D721Med (cell line): ENCODE data around the gene IMPDH1.

ENCODE experiments used
- DNase-seq: peaks from one replicate; pipeline ENCODE4 v3.0.0; 2011; ENCODE audit warnings: low spot score; ENCODE audit not compliant: insufficient read length
- FAIRE-seq: peaks from 2 replicates; lab custom pipeline; 2011; peaks lifted over from hg19 to GRCh38; lab: Jason Lieb, UNC
- TF ChIP-seq, protein P1 (sequence below): IDR thresholded peaks from 2 replicates; pipeline ENCODE4 v1.5.1; 2012; ENCODE audit warnings: mild to moderate bottlenecking, control low read depth; ENCODE audit not compliant: insufficient read depth; ENCODE audit errors: missing control alignments

IMPDH1 gene

DNA sequence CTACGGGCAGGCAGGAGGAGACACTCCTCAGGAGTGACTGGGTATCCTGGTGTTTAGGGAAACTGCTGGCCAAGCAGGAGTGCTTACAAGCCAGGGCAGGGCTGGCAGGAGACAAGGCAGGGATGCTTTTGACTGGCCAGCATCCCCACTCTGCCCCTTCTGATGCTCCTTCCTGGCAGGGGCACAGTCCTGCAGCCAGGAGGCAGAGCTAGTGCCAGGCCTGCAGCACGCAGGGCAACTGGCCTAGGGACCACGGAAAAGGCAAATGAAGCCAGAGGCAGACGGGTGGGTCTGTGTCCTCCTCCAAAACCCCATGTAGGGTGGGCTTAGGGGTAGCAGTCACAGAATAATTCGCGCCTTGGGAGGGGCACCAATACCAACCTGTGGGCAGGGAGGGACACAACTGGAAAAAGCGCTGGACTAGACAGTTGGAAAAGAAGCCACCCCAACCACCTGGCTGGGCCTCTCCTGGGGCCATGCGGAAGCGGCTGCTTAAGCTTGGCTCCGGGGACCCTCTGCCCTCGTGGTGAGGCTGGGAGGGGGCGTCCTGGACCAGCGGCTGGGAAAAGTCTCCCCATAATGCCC lies 4.8 kb downstream of the IMPDH1 start:
- TF ChIP-seq, protein P1, sequence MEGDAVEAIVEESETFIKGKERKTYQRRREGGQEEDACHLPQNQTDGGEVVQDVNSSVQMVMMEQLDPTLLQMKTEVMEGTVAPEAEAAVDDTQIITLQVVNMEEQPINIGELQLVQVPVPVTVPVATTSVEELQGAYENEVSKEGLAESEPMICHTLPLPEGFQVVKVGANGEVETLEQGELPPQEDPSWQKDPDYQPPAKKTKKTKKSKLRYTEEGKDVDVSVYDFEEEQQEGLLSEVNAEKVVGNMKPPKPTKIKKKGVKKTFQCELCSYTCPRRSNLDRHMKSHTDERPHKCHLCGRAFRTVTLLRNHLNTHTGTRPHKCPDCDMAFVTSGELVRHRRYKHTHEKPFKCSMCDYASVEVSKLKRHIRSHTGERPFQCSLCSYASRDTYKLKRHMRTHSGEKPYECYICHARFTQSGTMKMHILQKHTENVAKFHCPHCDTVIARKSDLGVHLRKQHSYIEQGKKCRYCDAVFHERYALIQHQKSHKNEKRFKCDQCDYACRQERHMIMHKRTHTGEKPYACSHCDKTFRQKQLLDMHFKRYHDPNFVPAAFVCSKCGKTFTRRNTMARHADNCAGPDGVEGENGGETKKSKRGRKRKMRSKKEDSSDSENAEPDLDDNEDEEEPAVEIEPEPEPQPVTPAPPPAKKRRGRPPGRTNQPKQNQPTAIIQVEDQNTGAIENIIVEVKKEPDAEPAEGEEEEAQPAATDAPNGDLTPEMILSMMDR: no peak
- FAIRE-seq: no peak
- DNase-seq: no peak

DNA sequence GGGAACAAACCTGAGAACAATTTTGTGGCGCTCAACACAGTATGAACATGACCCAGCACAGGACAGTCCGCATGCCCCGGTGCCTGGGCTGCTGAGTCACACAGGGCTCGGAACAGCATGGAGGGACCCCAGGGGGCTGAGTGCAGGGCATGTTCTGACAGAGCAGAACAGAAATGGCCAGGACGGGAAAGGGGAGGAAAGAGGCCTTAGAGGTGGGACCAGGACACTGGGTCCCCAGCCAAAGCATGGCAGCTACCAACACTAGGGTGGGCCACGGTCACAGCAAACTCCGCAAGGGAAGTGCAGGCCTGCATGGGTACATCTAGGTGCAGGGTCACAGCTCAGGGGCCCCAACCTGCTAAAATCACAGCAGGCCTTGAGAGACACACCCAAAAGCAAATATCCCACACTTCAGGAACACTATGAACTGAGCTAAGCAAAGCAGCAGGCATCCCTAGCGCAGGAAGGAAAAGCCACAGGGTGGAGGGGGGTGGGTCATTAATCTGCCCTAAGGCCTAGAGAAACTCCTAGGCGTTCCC lies 5.6 kb downstream of the IMPDH1 start:
- DNase-seq: no peak
- FAIRE-seq: no peak
- TF ChIP-seq, protein P1: no peak

DNA sequence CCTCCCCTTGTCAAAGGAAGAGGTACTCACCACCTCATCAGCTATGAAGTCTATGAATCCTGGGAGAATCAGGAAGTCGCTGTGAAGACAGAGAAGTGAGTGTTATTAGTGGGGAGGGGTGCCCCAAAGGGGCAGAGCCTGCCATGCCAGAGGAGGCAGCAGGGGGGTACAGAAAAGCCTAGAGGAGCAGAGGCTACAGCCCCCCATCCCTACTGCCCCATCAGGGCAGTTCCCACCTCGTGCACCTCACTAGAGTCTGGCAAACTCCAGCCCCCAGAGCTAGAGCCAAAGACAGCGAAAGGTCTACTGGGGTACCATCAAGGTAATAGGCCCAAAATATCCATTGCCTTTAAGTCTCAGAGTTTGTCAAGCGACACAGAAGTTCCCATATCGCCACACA lies 6.1 kb downstream of the IMPDH1 start:
- DNase-seq: no peak
- no peak for FAIRE-seq
- TF ChIP-seq, protein P1: no peak

DNA sequence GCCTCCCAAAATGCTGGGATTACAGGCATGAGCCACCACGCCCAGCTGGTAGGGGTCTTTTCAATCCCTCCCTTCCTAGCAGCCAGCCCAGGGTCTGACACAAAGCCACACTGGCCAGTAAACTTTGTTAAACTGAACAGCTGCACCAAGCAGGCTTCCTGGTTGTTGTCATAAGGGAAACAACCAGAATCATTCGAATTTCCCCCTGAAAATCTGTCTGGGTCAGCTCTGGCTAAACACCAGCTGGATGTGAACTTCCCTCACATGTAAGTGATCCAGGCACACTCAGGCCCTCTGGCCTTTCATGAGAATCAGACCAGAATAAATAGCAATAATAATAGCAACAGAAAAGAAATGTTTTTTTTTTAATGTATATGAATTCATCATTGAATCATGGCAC lies 7.4 kb downstream of the IMPDH1 start:
- DNase-seq: no peak
- no peak for FAIRE-seq
- TF ChIP-seq, protein P1: no peak

DNA sequence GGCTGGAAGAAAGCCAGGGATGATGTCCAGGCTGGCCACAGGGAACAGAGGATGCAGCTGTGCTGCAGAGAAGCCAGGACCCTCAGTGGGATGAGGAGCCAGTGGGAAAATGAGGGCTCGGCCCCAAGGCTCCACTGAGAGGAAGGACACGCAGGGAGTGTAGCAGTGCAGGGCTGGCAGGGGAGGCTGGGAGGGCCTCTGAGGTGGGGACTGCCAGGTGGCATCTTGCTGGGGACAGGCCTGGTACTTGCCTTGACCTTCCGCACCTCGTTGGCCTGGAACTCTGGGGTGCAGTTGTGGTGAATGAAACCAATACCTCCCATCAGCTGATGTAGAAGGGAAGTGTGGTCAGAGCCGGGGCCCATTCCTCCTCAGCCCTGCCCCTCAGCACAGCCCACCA lies 9.2 kb downstream of the IMPDH1 start:
- no peak for DNase-seq
- TF ChIP-seq, protein P1: no peak
- no peak for FAIRE-seq

DNA sequence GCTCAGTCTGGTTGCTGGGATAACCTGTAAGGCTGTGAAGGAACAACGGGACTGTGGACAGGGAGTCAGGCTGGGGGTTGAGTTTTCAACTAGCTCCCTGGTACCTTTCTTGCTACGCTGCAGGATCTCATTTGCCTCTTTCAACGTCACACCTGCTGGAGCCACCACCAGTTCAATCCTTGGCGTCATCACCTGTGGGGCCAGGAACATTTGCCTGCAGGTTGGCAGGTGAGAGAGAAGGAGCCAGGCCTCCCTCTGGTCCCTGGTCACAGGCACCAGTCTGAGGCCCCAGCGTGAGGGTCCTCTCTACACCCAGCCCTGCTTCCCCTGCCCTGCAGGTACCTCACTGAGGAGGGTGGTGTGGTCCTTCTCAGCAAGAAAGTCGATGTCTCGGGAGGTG lies 9.8 kb downstream of the IMPDH1 start:
- DNase-seq: no peak
- FAIRE-seq: no peak
- TF ChIP-seq, protein P1: no peak

DNA sequence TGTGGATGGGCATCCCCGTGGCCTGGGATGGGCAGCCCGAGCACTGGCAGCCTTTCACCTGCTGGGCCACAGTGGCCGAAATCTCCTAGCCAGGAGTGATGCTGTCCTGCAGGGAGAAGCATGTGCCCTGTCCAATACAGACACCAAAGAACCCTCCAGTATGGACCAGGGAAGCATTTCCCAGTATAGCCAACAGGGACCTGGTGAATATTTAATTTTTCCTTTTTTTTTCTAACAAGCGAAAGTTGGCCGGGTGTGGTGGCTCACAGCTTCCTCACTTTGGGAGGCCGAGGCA lies 11.0 kb downstream of the IMPDH1 start:
- no peak for FAIRE-seq
- DNase-seq: no peak

More for the DNA sequence above, 11.0 kb downstream of the IMPDH1 start:
- TF ChIP-seq, protein P1: no peak
